GM19467 (cell line): ENCODE data around the gene ADARB1.

Experiments
- ATAC-seq: cut with Tn5 transposase; IDR thresholded peaks from one replicate; pipeline ENCODE4 v1.9.1; 2021; ENCODE audit warnings: mild to moderate bottlenecking, moderate library complexity; ENCODE audit not compliant: unreplicated experiment

Gene ADARB1

GRCh38 chr21:45259206-45259840, 184.9 kb downstream of the ADARB1 start:
- no peak for ATAC-seq

- no peak for ATAC-seq
Observed at GRCh38 chr21:45260191-45260825, 185.9 kb downstream of the ADARB1 start.

GRCh38 chr21:45261093-45261492, 186.7 kb downstream of the ADARB1 start:
- no peak for ATAC-seq

- ATAC-seq = no peak
Observed at GRCh38 chr21:45262041-45262581, 187.7 kb downstream of the ADARB1 start.

GRCh38 chr21:45262616-45263015, 188.2 kb downstream of the ADARB1 start:
- no peak for ATAC-seq

GRCh38 chr21:45263534-45263933, 189.2 kb downstream of the ADARB1 start:
- ATAC-seq = no peak

GRCh38 chr21:45264146-45264911, 189.9 kb downstream of the ADARB1 start:
- no peak for ATAC-seq

GRCh38 chr21:45264912-45265515, 190.6 kb downstream of the ADARB1 start:
- no peak for ATAC-seq

- ATAC-seq = no peak
Observed at GRCh38 chr21:45265721-45266517, 191.5 kb downstream of the ADARB1 start.

GRCh38 chr21:45266518-45267389, 192.4 kb downstream of the ADARB1 start:
- no peak for ATAC-seq

GRCh38 chr21:45267390-45267760, 193.0 kb downstream of the ADARB1 start:
- ATAC-seq = no peak

GRCh38 chr21:45269861-45270260, 195.5 kb downstream of the ADARB1 start:
- no peak for ATAC-seq

GRCh38 chr21:45270306-45270821, 196.0 kb downstream of the ADARB1 start:
- ATAC-seq = no peak
